ENCODE data around the gene ROCK2.

ROCK2 gene

DNA sequence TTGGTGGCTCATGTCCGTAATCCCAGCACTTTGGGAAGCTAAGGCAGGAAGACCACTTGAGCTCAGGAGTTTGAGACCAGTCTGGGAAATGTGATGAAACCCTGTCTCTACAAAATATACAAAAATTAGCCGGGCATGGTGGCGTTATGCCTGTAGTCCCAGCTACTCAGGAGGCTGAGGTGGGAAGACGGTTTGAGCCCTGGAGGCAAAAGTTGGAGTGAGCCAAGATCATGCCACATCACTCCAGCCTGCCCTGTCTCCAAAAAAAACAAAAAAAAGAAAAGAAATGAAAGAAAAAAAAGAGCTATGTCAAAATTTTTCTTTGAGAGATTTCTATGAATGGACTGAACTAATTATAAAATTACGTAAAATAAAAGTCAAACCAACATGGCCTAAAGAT is 34.7 kb downstream of the ROCK2 start:
- TF ChIP-seq FOXP2 (optimal IDR thresholded peaks at IDR 0.05; ENCODE audit: borderline replicate concordance, extremely low read depth, extremely low read length, insufficient read depth), result no peak
- TF ChIP-seq, protein P1, sequence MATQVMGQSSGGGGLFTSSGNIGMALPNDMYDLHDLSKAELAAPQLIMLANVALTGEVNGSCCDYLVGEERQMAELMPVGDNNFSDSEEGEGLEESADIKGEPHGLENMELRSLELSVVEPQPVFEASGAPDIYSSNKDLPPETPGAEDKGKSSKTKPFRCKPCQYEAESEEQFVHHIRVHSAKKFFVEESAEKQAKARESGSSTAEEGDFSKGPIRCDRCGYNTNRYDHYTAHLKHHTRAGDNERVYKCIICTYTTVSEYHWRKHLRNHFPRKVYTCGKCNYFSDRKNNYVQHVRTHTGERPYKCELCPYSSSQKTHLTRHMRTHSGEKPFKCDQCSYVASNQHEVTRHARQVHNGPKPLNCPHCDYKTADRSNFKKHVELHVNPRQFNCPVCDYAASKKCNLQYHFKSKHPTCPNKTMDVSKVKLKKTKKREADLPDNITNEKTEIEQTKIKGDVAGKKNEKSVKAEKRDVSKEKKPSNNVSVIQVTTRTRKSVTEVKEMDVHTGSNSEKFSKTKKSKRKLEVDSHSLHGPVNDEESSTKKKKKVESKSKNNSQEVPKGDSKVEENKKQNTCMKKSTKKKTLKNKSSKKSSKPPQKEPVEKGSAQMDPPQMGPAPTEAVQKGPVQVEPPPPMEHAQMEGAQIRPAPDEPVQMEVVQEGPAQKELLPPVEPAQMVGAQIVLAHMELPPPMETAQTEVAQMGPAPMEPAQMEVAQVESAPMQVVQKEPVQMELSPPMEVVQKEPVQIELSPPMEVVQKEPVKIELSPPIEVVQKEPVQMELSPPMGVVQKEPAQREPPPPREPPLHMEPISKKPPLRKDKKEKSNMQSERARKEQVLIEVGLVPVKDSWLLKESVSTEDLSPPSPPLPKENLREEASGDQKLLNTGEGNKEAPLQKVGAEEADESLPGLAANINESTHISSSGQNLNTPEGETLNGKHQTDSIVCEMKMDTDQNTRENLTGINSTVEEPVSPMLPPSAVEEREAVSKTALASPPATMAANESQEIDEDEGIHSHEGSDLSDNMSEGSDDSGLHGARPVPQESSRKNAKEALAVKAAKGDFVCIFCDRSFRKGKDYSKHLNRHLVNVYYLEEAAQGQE (IDR thresholded peaks at IDR 0.05; ENCODE audit: insufficient read depth in 1 of 2, low read depth in 2 of 2, low read length in 2 of 2), result no peak
- no peak for TF ChIP-seq POLR2AphosphoS5 (IDR thresholded peaks at IDR 0.05; ENCODE audit: low read depth, low read length)
- TF ChIP-seq SIN3A (IDR thresholded peaks at IDR 0.05; ENCODE audit: borderline replicate concordance, insufficient read depth, low read length), result no peak
- TF ChIP-seq TAF1 (IDR thresholded peaks at IDR 0.05; ENCODE audit: borderline replicate concordance, insufficient read depth, low read length), result no peak

DNA sequence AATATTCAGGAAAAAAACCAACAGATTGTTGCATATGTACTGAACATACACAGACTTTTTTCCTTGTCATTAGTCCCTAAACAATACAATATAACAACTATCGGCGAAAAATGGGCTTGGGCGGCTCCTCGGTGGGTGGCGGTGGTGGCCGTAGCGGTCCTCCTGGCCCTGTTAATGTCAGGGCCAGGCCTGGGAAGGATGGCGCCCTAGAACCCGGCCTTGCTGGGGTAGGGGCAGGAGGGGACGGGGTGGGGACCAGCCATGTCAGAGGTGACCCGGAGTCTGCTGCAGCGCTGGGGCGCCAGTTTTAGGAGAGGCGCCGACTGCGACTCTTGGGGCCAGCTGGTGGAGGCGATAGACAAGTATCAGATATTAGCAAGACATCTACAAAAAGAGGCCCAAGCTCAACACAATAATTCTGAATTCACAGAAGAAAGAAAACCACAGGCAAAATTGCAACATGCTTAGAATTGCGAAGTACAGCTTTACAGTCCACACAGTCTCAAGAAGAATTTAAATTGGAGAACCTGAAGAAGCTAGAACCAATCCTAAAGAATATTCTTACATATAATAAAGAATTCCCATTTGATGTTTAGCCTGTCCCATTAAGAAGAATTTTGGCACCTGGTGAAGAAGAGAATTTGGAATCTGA is 36.5 kb downstream of the ROCK2 start:
- no peak for TF ChIP-seq FOXP2 (optimal IDR thresholded peaks at IDR 0.05; ENCODE audit: borderline replicate concordance, extremely low read depth, extremely low read length, insufficient read depth)
- TF ChIP-seq POLR2AphosphoS5 (IDR thresholded peaks at IDR 0.05; ENCODE audit: low read depth, low read length), result no peak
- TF ChIP-seq, protein P1 (IDR thresholded peaks at IDR 0.05; ENCODE audit: insufficient read depth in 1 of 2, low read depth in 2 of 2, low read length in 2 of 2), result no peak
- no peak for TF ChIP-seq SIN3A (IDR thresholded peaks at IDR 0.05; ENCODE audit: borderline replicate concordance, insufficient read depth, low read length)
- no peak for TF ChIP-seq TAF1 (IDR thresholded peaks at IDR 0.05; ENCODE audit: borderline replicate concordance, insufficient read depth, low read length)

DNA sequence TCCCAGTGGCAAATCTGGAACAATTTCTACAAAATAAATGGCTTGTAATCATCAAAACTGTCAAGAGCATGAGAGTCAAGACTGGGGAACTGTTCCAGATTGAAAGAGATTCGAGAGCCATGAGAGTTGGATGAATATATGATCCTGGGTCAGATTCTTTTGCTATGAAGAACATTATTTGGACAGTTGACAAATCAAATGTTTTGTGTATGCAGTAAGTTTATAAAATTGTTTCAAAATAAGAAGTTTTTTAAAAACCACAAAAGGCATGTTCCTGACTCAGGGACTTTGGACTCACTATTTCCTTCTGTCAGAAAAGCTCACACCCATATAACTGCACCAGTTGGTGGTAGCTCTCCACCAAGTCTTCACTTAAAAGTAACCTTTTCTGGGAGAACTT is 38.5 kb downstream of the ROCK2 start:
- TF ChIP-seq SIN3A (IDR thresholded peaks at IDR 0.05; ENCODE audit: borderline replicate concordance, insufficient read depth, low read length) (no peak), POLR2AphosphoS5 (IDR thresholded peaks at IDR 0.05; ENCODE audit: low read depth, low read length) (no peak), FOXP2 (optimal IDR thresholded peaks at IDR 0.05; ENCODE audit: borderline replicate concordance, extremely low read depth, extremely low read length, insufficient read depth) (no peak), TAF1 (IDR thresholded peaks at IDR 0.05; ENCODE audit: borderline replicate concordance, insufficient read depth, low read length) (no peak)
- TF ChIP-seq, protein P1 (IDR thresholded peaks at IDR 0.05; ENCODE audit: insufficient read depth in 1 of 2, low read depth in 2 of 2, low read length in 2 of 2), result no peak

DNA sequence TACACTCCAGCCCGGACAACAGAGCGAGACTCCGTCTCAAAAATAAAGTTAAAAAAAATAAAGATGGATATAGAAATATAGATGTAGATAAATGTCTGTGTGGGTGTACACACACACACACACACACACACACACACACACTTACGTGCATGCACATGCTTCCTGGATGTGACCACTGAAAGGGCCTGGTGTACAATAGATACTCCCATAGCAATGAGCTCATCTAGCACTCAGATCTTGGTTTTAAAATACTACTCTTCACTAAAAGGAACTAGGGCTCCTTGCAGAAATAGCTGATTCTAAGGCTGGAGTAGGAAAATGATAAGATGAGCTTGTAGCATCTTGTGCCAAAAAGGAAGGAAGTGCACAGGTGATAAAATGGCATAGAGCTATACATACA is 39.1 kb downstream of the ROCK2 start:
- TF ChIP-seq POLR2AphosphoS5 (IDR thresholded peaks at IDR 0.05; ENCODE audit: low read depth, low read length), result no peak
- no peak for TF ChIP-seq FOXP2 (optimal IDR thresholded peaks at IDR 0.05; ENCODE audit: borderline replicate concordance, extremely low read depth, extremely low read length, insufficient read depth)
- no peak for TF ChIP-seq TAF1 (IDR thresholded peaks at IDR 0.05; ENCODE audit: borderline replicate concordance, insufficient read depth, low read length)
- TF ChIP-seq, protein P1 (IDR thresholded peaks at IDR 0.05; ENCODE audit: insufficient read depth in 1 of 2, low read depth in 2 of 2, low read length in 2 of 2), result no peak
- TF ChIP-seq SIN3A (IDR thresholded peaks at IDR 0.05; ENCODE audit: borderline replicate concordance, insufficient read depth, low read length), result no peak

Measured in PFSK-1 (cell line).